SKM-1 treated with dmso at 0.1 percent for 144 hours (cell line): ENCODE results near the gene CCP110.

ENCODE experiments used
- DNase-seq: peaks from one replicate; lab custom pipeline; 2025; ENCODE audit not compliant: unreplicated experiment; lab: John Stamatoyannopoulos, UW

The CCP110 gene

DNA sequence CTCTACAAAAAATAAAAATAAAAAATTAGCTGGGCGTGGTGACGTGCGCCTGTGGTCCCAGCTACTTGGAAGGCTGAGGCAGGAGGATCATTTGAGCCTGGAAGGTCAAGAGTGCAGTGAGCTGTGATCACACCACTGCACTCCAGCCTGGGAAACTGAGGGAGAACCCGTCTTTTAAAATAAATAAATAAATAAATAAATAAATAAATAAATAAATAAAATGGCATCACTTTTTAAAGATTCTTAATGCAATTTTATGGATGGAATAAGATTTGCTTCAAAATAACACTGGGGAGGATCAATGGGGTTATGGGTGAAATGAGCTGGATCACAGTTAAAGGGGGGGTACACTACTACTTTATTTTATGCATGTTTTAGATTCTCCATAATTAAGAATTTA is 16.8 kb upstream of the CCP110 start:
- no peak for DNase-seq

DNA sequence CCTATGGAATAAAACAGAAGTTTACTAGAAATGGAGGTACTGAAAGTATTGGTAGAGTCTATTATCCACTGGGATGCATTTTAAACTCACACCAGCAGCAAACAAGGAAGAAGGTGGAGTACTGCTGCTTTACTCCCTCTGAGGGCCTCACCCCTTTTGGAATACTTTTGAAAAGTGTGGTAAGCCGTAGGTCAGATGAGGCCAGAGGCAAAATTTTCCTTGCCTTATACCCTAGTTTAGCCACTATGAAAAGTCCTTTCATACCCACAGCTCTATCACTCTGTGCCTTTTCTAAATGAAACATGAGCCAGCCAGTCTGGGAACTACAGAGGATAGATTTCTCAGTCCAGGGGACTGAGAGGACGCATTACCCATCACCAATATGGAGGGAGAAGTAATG is 15.9 kb upstream of the CCP110 start:
- DNase-seq = no peak

DNA sequence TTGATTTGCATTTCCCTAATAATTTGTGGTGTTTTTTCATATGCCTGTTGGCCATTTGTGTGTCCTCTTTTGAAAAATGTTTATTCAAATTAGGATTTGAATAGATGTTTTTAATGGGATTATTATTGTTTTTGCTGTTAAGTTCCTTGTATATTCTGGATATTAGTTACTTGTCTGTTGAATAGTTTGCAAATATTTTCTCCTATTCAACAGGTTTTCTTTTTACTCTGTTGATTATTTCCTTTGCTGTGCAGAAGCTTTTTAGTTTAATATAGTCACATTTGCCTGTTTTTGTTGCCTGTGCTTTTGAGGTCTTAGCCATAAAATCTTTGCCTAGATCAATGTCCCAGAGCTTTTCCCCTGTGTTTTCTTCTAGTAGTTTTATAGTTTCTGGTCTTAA is 11.4 kb upstream of the CCP110 start:
- DNase-seq = no peak

DNA sequence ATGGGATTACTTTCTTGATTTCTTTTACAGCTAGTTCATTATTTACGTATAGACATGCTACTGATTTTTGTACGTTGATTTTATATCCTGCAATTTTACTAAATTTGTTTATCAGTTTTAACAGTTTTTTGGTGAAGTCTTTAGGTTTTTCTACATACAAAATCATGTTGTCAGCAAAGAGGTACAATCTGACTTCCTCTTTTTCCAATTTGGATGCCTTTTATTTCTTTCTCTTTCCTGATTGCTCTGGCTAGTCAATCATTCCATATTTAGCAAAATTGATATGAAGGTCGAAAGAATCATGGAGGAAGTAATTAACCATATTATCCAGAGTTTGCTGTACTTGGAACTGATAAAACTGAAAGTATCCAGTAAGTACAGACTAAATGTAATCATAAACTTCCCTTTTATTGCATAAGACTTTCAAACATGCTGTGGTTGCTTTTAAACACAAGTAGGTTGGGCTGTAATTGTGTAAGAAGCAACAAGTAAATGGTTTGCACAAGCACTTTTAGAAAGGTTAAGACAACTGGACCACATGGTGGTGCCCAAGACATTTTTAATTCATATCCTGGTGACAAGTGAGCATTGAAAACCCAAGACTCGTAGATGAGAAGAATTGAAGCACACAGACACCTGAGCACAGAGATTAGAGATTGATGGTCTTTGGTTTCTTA is 10.2 kb upstream of the CCP110 start:
- peak; percentile 89 for DNase-seq

DNA sequence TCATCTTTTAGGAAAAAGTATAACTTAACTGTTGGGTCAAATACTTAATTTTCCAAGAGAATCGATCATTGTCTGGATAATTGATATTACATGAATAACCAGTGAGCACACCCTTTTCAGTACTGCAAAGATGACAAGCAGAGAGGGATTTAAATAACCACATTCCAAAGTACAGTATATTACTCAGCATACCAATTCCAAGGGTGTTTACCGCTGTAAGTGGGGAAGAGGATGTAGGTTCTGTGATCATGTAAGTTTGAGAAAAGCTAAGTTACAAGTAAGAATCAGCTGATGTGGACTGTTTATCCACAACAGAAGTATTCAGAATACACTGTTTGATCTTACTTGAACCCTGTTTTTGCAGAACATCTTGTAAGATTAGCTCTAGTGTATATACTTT is 8.0 kb upstream of the CCP110 start:
- DNase-seq = no peak

DNA sequence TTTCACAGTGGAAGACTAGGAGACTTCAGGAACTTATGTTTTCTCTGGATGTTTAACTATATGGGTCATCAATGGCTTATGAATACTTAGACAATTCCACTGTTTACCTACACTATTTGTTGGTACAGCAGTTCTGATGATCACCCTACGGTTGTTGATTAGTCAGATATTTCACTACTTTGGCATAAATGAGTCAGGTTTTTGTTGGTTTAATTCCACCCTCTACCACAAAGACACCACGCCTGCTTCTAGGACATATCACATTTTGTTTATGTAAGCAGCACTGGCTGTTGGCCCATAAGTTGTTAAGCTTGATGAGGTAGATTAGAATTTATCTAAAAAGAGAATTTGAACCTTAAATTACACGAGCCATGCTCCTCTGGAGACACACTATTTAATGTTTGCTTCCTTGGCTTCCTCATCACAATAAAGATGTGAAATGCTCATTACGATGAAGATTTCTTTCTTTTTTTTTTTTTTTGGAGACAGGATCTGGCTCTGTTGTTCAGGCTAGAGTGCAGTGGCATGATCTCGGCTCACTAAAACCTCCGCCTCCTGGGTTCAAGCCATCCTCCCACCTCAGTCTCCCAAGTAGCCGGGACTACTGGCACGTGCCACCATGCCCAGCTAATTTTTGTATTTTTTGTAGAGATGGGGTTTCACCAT is 6.2 kb upstream of the CCP110 start:
- DNase-seq = no peak

DNA sequence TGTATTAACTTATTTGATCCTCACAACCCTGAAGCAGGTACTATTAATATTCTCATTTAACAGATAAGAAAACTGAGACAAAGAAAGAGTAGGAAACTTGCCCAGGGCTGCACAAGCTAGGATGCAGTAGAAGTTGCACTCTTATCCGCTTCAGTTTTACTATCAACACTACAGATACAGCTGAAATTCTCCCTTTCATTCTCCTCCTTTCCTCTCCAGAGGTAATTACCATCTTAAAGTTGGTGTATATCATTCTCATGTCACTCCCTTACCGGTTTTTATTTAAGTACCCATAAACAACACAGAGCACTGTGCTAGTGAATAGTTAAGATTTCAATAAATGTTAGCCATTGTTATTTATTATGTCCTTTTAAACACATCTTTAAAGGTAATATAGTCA is 5.4 kb upstream of the CCP110 start:
- DNase-seq = no peak

DNA sequence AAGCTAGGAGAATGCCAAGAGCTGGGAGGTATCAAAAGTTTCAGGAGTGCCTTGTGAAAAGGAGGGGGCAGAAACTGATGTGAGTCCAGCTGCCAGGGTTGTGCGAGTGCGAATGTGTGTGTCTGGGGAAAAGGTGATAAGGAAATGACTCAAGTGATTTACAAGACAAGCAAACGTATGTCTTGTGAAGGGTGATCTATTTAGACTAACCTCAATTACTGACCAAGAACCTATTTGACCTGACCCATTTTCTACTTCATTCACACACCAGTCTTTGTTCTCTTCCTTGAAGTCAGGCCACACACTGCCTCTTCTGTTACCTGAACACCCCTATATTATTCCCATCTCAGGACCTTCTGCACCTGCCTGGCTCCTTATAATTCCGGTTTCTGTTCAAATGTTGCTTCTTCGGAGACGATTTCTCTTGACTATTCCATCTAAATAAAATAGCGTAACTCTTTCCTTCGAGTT is 2.8 kb upstream of the CCP110 start:
- no peak for DNase-seq

DNA sequence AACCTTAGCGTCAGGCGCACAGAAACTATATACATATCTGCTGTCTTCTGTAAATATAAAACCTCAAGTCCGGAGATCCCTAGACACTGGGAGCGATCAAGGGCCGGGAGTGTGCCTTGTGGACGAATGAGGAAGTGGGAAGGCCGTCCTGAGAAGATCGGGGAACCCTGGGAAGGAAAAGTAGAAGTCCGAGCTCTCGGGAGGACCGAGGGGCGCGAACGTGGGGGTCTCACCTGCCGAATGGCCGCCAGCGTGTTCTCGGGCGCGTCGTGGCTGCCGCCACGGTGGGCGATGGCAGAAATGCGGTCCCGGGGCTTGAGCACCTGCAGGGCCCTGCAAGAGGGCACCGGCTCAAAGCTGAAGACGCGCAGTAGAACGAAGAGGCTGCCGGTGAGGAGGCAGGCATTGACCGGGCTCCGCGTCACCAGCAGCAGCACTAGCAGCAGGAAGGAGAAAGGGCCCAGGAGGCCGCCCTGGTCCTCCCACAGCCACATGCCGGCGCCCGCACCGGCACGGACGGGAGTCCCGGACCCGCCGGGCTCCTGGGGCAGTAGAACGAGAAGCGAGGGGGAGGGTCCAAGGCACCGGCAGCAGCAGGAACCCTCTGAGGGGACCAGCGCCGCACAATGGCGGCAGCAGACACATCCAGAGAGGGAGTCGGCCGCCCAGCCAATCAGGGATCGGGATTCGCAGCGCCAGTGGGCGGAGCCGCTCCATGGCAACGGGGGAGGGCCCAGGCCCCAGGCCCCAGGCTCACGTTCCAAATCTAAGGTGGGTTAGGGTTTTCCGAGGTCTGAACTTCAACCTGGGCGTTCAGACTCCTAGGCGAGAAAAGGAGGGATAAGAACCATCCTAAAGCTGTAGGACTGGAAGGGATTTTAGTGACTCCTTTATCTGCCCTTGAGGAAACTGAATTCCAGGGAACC is 2.0 kb upstream of the CCP110 start, which contains the start of gene GDE1:
GDE1 (minus strand) TSS at position 628 of the 926 bp plus-strand sequence; CDS start at position 494, 134 bp downstream.
- peak; percentile 78 for DNase-seq

DNA sequence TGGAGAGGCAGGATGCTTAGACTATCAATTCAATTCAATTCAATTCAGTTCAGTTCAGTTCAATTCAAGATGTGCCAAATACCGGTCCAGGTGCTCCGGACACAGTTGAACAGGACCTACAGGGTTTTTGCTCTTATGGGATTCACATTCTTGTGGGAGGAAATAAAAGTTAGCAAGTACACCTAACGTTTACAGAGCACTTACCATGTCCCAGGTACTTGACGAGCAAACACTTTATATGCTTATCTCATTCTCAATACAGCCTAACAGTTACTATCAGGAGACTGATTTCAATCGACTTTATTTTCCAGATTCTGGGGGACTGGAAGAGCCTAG is 1.4 kb upstream of the CCP110 start:
- no peak for DNase-seq

DNA sequence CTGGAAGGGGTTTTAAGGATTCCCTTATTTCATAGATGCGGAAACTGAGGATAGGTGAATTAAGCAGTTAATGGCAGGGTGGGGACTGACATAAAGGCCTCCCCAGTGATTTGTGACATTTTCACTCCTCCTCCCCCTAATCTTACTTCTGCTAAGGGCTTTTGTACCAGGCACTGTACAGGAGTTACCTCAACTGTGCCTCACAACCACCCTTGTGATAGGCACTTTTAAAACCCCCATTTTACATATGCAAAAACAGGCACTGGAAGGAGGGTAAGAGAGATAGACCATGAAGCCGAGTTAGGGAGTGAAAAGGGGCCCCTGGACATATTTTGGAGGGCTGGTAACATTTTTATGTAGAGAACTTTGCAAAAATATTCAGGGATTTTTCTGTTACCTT is 982 bp upstream of the CCP110 start:
- DNase-seq = no peak

DNA sequence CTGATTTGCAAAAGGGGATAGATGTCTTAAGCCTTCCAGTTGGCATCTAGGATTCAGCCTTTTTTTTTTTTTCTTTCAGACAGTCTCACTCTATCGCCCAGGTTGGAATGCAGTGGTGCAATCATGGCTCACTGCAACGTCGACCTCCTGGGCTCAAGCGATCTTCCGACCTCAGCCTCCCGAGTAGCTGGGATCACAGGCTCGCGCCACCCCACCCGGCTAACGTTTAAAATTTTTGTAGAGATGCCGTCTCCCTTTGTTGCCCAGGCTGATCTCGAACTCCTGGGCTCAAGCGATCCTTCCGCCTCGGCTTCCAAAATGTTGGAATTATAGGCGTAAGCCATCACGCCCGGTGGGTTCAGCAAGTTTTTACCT is 571 bp upstream of the CCP110 start:
- DNase-seq = no peak

DNA sequence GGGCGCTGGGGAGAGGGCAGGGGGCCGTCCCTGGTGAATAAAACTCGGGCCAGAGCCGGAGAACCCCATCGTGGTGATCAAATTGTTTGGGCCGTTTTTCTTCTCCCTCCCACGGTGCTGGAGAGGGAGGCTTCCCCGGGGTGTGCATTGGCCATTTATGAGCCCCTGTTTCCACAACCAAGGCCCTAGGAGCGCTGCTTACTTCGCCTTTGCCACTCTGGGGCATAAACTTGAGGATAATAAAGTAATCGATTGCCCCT is 544 bp downstream of the CCP110 start:
- no peak for DNase-seq

DNA sequence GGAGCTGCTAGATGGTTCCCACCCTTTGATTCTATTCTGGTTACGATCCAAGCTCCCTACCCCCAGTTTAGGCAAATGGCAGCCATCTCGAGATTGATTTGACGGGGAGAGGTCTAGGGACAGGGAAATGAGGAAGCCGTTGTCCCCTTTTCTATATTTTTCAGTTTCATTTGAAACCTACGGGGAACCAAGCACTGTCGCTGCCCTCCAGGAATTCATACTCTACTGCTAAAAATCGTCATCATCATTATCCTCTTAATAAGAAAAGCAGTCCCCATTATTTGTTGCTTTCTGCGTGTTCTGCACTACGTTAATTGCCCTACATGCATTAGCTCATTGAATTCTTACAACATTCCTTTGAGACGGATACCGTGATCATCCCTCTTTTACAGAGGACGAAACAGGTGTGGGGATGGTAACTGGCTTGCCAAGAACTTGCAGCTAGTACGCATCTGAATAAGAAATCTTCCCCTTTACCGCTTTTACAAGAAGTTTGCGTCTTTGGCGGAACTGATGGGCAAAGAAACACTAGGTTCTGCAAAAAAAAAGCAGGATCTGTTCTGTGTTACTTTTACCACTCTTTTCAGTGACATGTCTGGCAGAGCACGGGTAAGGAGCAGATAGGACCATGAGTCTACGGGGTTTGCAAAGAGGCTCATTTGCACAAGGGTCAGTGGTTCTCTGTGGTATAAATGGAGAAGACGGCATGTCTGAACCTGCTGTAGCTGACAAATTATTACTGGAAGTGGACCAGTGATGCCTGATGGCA is 1.1 kb downstream of the CCP110 start:
- DNase-seq = peak; percentile 24

DNA sequence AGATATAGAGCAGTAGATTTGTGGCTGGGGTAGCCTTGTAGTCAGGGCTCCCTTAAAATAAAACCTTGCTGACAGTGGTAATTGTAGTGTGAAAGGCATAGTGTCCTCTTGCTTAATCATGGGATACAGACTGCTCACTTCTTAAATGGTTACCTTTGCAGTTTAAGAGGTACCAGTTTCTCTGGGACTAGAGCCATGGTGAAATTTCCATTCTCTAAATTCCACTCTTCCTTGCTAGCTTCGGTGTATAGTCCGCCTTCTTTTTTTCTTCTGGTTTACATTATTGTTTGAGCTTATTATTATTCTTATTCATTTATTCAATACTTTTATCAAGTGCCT is 1.6 kb downstream of the CCP110 start:
- DNase-seq = no peak

DNA sequence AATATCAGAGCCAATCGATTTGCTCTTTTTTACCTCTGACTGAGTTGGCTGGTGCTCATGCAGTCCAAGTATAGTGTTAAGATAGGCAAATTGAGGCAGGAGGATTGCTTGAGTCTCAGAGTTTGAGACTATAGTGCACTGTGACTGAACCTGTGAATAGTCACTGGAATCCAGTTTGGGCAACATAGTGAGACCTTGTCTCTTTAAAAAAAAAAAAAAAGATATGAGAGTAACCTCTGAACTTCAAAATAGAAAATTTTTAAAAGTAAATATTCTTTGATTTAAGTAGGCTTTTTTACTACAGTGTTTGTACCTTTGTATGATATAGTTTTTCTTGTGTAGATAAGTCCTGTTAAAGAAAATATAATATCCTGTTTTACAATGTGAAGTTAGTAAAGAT is 3.4 kb downstream of the CCP110 start:
- no peak for DNase-seq

DNA sequence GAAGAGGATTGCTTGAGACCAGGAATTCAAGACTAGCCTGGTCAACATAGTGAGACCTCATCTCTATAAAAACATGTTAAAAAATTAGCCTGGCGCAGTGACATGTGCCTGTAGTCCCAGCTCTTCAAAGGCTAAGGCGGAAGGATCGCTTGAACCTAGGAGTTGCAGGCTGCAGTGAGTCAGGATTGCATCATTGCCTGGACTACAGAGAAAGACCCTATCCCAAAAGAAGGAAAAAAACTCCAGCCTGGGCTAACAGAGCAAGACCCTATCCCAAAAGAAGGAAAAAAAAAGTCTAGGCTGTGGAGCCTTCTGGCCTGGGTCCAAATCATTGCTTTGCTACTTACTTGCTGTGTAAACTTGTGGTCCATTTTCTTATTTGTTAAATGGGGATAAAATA is 4.9 kb downstream of the CCP110 start:
- no peak for DNase-seq

DNA sequence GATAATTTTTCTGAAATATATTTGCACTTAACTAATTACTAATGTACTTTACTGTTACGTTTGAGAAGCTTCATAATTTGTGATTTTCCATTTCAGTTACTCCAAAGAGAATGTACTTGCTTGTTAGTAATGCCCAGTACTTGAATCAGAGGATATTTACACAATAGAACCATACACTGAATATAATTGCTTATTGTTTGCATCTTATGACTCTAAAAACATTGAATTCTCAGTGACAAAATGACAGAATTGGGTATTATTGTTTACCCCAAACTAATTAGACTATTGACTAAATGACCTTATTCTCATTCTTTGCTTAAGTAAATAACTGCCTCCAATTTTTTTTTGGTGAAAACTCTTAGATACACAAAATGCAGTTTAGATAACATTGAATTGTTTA is 8.9 kb downstream of the CCP110 start:
- DNase-seq = no peak

DNA sequence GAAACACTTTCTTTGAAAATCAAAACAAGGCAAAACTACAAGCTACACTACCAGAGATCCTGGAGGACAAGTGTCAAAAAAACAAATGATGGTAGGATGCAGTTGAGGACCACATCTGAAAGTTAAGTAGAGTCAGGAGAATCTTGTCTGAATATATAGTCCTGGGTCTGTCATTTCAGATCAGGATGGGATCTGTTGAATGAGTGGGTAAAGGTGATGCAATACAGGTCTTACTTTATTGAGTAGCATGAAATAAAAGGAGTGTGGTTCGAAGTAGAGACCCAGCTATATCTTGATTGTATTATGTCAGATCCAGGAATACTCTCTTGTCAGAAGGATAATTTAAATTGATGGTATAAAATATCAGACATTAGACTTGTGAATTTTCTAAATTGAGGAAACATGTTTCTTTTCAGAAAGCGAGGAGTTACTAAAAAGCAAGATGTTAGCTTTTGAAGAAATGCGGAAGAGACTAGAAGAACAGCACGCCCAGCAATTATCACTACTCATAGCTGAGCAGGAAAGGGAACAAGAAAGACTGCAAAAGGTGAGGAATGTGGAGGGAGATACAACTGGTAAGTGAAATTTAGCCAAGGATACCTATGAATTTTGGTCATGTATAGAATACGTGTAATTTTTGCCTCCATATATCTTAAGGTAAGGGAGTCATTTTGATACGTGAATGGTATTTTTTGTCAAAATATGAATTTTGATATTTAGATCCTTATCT is 16.7 kb downstream of the CCP110 start:
- no peak for DNase-seq

DNA sequence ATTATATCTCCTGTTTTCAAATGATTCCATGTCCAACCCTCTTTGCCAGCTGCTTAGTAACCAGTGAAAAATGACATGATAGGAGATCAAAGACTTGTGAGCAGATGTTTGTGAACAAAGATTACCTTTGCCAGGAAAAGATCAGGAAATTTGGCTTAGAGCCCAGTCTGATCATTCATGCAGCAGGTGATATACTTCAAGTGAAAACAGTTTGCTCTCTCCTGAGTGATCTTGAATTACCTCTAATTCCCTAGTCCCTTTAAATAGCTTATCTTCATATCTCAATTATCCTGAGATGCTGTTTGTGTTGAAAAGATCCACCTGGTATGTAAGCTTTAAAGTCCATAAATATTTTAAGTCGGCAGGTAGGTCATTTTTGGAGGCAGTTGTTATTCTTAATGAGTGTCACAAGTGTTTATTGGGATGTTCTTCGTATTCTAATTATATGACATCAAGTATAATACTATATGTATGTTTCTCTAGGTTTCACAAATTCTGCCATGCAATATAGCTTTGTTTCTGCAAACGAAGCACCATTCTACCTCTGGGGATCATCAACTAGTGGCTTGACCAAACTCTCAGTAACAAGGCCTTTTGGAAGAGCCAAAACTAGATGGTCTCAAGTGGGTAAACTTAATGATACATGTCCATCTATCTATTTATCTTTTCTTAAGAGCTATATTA is 18.5 kb downstream of the CCP110 start:
- no peak for DNase-seq
